Uterus (tissue), 4 donors: ENCODE results near the gene PAK1. TPM values are rescaled to one million over a fixed set of nuclear protein-coding genes. Genes with fewer than 3 reads are reported as not detected.

Source experiments
- DNase-seq, 2 donors: peaks; one replicate each; pipeline ENCODE4 v3.0.0-alpha.2; 2019 to 2020
- H3K27ac ChIP-seq, 2 donors: fragments of 200-600 bp; sonication (generic); 1 replicate in 1 of 2; 2 replicates in 1 of 2; pipeline ENCODE4 v1.5.1; 2016 to 2018
- H3K27me3 ChIP-seq, 2 donors: fragments of 200-600 bp; sonication (generic); one replicate each; pipeline ENCODE4 v1.5.1; 2018 to 2019; ENCODE audit warnings: control low read depth in 1 of 2
- H3K36me3 ChIP-seq, 2 donors: fragments of 200-600 bp; sonication (generic); one replicate each; pipeline ENCODE4 v1.5.1; 2019; ENCODE audit warnings: control low read depth in 1 of 2
- H3K4me1 ChIP-seq, 2 donors: fragments of 200-600 bp; sonication (generic); one replicate each; pipeline ENCODE4 v1.5.1; 2018 to 2019; ENCODE audit warnings: control low read depth in 1 of 2
- H3K4me3 ChIP-seq, 2 donors: fragments of 200-600 bp; sonication (generic); 1 replicate in 1 of 2; 2 replicates in 1 of 2; pipeline ENCODE4 v1.5.1; 2018 to 2019; ENCODE audit warnings: mild to moderate bottlenecking in 1 of 2
- H3K9me3 ChIP-seq, 2 donors: fragments of 200-600 bp; sonication (generic); one replicate each; pipeline ENCODE4 v1.5.1; 2019; ENCODE audit warnings: control low read depth in 1 of 2
- POLR2A ChIP-seq, 2 donors: fragments of 450-650 bp; IDR thresholded peaks; one replicate each; pipeline ENCODE4 v1.6.1; 2016; ENCODE audit warnings: antibody characterized with exemption in 2 of 2, mild to moderate bottlenecking in 1 of 2, moderate library complexity in 1 of 2
- intact Hi-C: fragments of 100-400 bp; cut with DNase I; formaldehyde crosslinking; loops from one replicate; pipeline ENCODE4 v1.15.1; 2023; ENCODE audit warnings: low total_unique reads
- total RNA-seq, 4 donors: library from RNA; depleted of rRNA in 3 of 4; stranded (reverse); fragments of >200 nt in 3 of 4; gene quantifications; one replicate each; pipeline versions ENCODE4 v1.1.0 to v1.2.4, GENCODE V29; 2014 to 2023
- TF ChIP-seq, protein P1 (sequence below), 4 experiments: fragments of 200-600 bp in 2 of 4; fragments of 450-650 bp in 2 of 4; sonication (generic) in 2 of 4; IDR thresholded peaks; one replicate each; pipeline ENCODE4 v1.5.1; 2016 to 2019; ENCODE audit warnings: antibody characterized with exemption in 4 of 4, mild to moderate bottlenecking in 2 of 4, moderate library complexity in 1 of 4
- donor health status: DM: yes; HTN: yes; CAD: no.

Gene PAK1
- total RNA-seq, 4 donors from 2014 or later = 17.4 to 55.2 (median 35.7) TPM

DNA sequence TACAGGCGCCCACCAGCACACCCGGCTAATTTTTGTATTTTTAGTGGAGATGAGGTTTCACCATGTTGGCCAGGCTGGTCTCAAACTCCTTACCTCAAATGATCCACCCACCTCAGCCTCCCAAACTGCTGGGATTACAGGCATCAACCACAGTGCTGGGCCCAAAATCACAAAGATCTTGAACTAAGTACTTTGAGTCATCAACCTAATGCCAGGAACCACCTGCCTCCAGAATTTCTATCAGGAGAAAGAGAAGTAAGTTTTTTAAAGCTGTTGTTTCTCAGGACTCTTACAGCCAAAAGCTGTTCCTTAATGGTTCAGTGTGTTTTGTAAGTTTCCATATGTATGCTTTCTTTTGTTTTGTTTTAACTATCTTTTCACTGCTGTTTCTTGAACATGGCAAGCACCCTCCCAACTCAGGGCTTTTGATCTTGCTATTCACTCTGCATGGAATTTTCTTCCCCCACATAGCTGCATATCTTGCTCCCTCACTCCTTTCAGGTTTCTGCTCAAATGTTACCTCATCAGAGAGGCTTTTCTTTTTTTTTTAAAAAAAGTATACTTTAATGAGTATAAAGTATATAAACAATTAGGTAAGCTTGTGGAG, 6.0 kb upstream of the PAK1 start:
- no peak for DNase-seq
- no peaks in the 10 kb centered on the region for H3K27me3 ChIP-seq
- H3K9me3 ChIP-seq = no peaks in the 10 kb centered on the region
- H3K36me3 ChIP-seq = no peaks in the 10 kb centered on the region
- H3K4me1 ChIP-seq = no peaks in the 10 kb centered on the region
- no peak overlapping the region for H3K27ac ChIP-seq
- TF ChIP-seq POLR2A (IDR thresholded peaks at IDR 0.05) = no peak
- TF ChIP-seq, protein P1, sequence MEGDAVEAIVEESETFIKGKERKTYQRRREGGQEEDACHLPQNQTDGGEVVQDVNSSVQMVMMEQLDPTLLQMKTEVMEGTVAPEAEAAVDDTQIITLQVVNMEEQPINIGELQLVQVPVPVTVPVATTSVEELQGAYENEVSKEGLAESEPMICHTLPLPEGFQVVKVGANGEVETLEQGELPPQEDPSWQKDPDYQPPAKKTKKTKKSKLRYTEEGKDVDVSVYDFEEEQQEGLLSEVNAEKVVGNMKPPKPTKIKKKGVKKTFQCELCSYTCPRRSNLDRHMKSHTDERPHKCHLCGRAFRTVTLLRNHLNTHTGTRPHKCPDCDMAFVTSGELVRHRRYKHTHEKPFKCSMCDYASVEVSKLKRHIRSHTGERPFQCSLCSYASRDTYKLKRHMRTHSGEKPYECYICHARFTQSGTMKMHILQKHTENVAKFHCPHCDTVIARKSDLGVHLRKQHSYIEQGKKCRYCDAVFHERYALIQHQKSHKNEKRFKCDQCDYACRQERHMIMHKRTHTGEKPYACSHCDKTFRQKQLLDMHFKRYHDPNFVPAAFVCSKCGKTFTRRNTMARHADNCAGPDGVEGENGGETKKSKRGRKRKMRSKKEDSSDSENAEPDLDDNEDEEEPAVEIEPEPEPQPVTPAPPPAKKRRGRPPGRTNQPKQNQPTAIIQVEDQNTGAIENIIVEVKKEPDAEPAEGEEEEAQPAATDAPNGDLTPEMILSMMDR (IDR thresholded peaks at IDR 0.05) = no peak
- H3K4me3 ChIP-seq = no peak overlapping the region
- intact Hi-C loops = no loop called here

DNA sequence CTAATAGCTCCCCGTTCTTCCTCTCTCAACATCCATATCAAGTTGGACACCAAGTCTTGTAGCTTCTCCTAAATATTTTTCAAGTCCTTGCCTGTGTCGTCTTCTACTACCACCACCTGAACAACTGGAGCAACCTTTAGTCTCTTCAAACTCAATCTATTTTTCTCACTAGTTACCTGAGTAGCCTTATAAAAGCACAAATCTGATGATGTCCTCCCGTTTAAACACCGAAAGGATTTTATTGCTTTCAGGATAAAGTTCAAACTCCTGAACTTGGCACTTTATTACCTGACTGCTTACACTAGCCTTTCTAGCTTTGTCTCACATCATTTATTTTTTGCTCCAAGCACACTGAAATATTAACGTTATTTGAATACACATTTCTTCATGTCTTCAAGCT, 1.3 kb upstream of the PAK1 start:
- intact Hi-C loops = no loop called here
- peak overlapping the region in 1 of 2 donors; percentile 84 for H3K27ac ChIP-seq
- H3K4me3 ChIP-seq = no peak overlapping the region
- no peak for DNase-seq
- H3K9me3 ChIP-seq = no peaks in the 10 kb centered on the region
- H3K36me3 ChIP-seq = no peaks in the 10 kb centered on the region
- no peak for TF ChIP-seq POLR2A (IDR thresholded peaks at IDR 0.05)
- TF ChIP-seq, protein P1 (IDR thresholded peaks at IDR 0.05) = no peak
- H3K27me3 ChIP-seq = no peaks in the 10 kb centered on the region
- no peaks in the 10 kb centered on the region for H3K4me1 ChIP-seq

DNA sequence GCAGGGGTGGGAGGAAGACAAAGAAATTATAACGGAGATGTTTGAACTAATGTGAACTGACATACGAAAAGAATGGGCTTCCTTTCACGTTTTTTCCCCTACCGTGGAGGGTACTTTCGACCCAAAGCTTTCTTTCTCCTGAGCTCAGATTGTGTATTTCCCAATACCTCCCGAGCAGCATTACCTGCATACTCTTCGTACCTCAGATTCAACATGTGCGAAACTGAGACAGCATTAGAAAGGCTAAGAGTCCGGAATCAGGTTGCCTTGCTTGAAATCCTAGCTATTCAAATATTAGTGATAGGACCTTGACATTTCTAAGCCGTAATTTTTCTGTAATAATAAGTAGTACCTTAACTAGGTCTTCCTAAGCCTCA, 778 bp upstream of the PAK1 start:
- no peaks in the 10 kb centered on the region for H3K4me1 ChIP-seq
- no peaks in the 10 kb centered on the region for H3K36me3 ChIP-seq
- peak overlapping the region; percentile 50 to 71 for H3K4me3 ChIP-seq
- H3K27me3 ChIP-seq = no peaks in the 10 kb centered on the region
- H3K9me3 ChIP-seq = no peaks in the 10 kb centered on the region
- TF ChIP-seq, protein P1 (IDR thresholded peaks at IDR 0.05) = no peak
- TF ChIP-seq POLR2A (IDR thresholded peaks at IDR 0.05) = no peak
- intact Hi-C loops = no loop called here
- H3K27ac ChIP-seq = peak overlapping the region; percentile 78 to 84
- no peak for DNase-seq

DNA sequence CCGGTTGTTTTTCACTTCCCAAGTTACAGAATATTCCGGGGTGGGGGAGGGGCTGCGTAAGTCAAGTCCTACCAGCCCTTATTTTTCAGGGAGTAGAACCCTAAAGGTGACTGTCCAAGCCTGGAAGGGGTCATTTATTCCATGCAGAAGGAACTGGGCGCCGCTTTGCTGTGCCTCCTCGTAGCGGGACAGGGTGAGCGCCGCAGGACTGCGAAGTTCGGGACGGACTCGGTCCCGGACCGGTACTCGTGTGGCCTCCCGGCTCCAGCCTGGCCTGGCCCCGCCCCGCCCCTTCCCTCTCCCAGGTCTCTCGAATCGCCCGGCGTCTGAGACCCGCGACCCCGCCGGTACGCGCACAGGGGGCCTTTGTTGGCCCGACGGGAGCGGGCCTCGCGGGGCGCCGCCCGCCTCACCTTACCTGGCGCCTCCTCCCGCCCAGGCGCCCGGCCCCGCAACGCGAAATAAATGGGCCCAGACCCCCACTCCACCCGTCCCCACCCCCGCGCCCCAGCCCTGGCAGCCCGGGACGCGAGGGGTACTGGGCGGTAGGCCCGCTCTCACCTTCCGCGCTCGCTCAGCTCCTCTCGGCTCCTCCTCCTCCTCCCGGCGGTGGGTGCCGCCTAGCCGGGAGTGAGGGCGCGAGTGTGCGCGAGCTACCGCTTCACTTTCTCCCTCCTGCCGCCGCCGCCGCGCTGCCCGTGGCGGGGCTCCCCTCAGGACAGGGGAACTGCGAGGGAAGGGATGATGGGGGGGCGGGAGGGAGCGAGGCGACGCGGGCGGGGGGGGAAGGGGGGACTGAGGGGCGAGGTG, 698 bp downstream of the PAK1 start:
- intact Hi-C loops = no loop called here
- peak; percentile 41 to 42 for DNase-seq

More for the DNA sequence above, 698 bp downstream of the PAK1 start:
- Histone ChIP-seq H3K9me3 (no peaks in the 10 kb centered on the region), H3K36me3 (no peaks in the 10 kb centered on the region), H3K4me1 (no peaks in the 10 kb centered on the region), H3K4me3 (peak overlapping the region; percentile 50 to 71), H3K27me3 (no peaks in the 10 kb centered on the region), H3K27ac (peak overlapping the region; percentile 78 to 84)
- TF ChIP-seq POLR2A (IDR thresholded peaks at IDR 0.05) = no peak
- TF ChIP-seq, protein P1 (IDR thresholded peaks at IDR 0.05) = no peak
